ENCODE measurements around the gene ANKRD44.

- TF ChIP-seq, protein P1, sequence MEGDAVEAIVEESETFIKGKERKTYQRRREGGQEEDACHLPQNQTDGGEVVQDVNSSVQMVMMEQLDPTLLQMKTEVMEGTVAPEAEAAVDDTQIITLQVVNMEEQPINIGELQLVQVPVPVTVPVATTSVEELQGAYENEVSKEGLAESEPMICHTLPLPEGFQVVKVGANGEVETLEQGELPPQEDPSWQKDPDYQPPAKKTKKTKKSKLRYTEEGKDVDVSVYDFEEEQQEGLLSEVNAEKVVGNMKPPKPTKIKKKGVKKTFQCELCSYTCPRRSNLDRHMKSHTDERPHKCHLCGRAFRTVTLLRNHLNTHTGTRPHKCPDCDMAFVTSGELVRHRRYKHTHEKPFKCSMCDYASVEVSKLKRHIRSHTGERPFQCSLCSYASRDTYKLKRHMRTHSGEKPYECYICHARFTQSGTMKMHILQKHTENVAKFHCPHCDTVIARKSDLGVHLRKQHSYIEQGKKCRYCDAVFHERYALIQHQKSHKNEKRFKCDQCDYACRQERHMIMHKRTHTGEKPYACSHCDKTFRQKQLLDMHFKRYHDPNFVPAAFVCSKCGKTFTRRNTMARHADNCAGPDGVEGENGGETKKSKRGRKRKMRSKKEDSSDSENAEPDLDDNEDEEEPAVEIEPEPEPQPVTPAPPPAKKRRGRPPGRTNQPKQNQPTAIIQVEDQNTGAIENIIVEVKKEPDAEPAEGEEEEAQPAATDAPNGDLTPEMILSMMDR (IDR thresholded peaks at IDR 0.05) = no peak
- TF ChIP-seq SIN3A (IDR thresholded peaks at IDR 0.05; ENCODE audit: borderline replicate concordance, insufficient read depth, low read depth, low read length) (no peak), POLR2AphosphoS5 (IDR thresholded peaks at IDR 0.05; ENCODE audit: low read depth, low read length) (no peak), TCF7L2 (IDR thresholded peaks at IDR 0.05; ENCODE audit: low read depth, low read length) (no peak)
- TF ChIP-seq, protein P2, sequence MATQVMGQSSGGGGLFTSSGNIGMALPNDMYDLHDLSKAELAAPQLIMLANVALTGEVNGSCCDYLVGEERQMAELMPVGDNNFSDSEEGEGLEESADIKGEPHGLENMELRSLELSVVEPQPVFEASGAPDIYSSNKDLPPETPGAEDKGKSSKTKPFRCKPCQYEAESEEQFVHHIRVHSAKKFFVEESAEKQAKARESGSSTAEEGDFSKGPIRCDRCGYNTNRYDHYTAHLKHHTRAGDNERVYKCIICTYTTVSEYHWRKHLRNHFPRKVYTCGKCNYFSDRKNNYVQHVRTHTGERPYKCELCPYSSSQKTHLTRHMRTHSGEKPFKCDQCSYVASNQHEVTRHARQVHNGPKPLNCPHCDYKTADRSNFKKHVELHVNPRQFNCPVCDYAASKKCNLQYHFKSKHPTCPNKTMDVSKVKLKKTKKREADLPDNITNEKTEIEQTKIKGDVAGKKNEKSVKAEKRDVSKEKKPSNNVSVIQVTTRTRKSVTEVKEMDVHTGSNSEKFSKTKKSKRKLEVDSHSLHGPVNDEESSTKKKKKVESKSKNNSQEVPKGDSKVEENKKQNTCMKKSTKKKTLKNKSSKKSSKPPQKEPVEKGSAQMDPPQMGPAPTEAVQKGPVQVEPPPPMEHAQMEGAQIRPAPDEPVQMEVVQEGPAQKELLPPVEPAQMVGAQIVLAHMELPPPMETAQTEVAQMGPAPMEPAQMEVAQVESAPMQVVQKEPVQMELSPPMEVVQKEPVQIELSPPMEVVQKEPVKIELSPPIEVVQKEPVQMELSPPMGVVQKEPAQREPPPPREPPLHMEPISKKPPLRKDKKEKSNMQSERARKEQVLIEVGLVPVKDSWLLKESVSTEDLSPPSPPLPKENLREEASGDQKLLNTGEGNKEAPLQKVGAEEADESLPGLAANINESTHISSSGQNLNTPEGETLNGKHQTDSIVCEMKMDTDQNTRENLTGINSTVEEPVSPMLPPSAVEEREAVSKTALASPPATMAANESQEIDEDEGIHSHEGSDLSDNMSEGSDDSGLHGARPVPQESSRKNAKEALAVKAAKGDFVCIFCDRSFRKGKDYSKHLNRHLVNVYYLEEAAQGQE (IDR thresholded peaks at IDR 0.05; ENCODE audit: insufficient read depth in 1 of 2, low read depth in 2 of 2, low read length in 1 of 2) = no peak
Measured at GRCh38 chr2:197217541-197217940, 93.0 kb downstream of the ANKRD44 start.
